ENCODE results near the gene ATRX. TPM values are rescaled to one million over a fixed set of nuclear protein-coding genes. Genes with fewer than 3 reads are reported as not detected.

Gene ATRX
- total and polyA plus RNA-seq, 2 of the 8 experiments (the other 6 are each of a cell fraction or from before 2014, with no cell fraction given): 28.4 to 97.8 TPM

DNA sequence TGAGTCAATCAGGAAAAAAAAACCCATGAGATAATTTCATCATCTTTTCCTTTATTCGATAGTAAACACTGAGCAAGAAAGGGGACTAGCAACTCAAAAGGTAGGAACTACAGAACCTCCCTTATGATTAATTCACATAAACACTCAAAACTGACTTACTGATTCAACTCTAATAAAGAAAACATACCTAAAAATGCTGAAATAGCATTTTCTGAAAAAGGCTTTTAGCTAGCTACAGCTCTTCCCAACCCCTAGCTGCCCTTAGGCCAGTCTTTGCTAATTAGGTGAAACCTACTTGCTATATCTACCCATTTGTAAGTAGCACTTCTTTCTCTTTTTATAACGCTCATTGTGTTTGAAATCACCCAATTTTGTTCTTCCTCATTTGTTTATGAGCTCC is 150.6 kb downstream of the ATRX start:
- H2AFZ ChIP-seq (ENCODE audit: low read length): no peak overlapping the region
- H3K9me3 ChIP-seq (ENCODE audit: insufficient read depth in 2 of 2, low read depth in 1 of 2, low read length in 1 of 2): no peaks in the 10 kb centered on the region
- no peak overlapping the region for H4K5ac ChIP-seq (ENCODE audit: insufficient read length, low read depth, low read length)
- POLR2A ChIA-PET (ENCODE audit: partially characterized antibody): no interaction called here
- no peaks in the 10 kb centered on the region for H3K79me1 ChIP-seq (ENCODE audit: low read depth, low read length)
- H3K79me2 ChIP-seq (ENCODE audit: control insufficient read depth in 1 of 2, insufficient read depth in 2 of 2, low read length in 2 of 2): no peaks in the 10 kb centered on the region
- H2BK120ac ChIP-seq (replicated peaks; ENCODE audit: low read depth, low read length): no peak overlapping the region
- no peak for TF ChIP-seq POLR2A (IDR thresholded peaks at IDR 0.05; ENCODE audit: control extremely low read depth in 1 of 2, low read depth in 2 of 2, low read length in 2 of 2)
- TF ChIP-seq MAFK (IDR thresholded peaks at IDR 0.05; ENCODE audit: low read depth, low read length): peak; percentile 18; the same call in 1 of the 2 replicates
- FAIRE-seq (no peak), DNase-seq (ENCODE audit: low read depth in 1 of 2, low spot score in 2 of 2) (no peak)
- H3K23ac ChIP-seq (ENCODE audit: insufficient read length): no peak overlapping the region
- no peak overlapping the region for H3K14ac ChIP-seq (ENCODE audit: insufficient read length)
- no peak overlapping the region for H2BK15ac ChIP-seq (ENCODE audit: low read length)
- no peak overlapping the region for H4K91ac ChIP-seq (replicated peaks; ENCODE audit: insufficient read length, low read length)
- H4K8ac ChIP-seq (ENCODE audit: extremely low read depth, insufficient read depth, low read length): no peak overlapping the region
- no peak overlapping the region for H2BK12ac ChIP-seq (ENCODE audit: low read depth, low read length)
- H3K27ac ChIP-seq (ENCODE audit: low read depth, low read length): no peak overlapping the region
- H2AK5ac ChIP-seq (ENCODE audit: low read depth, low read length): no peak overlapping the region
- H3K23me2 ChIP-seq (ENCODE audit: low read depth, low read length): no peaks in the 10 kb centered on the region
- H2BK20ac ChIP-seq (ENCODE audit: low read length): no peak overlapping the region
- H3K36me3 ChIP-seq (ENCODE audit: control insufficient read depth in 2 of 4, insufficient read depth in 4 of 4, low read length in 3 of 4): peaks cover 0 to 24% (median 6%) of the 10 kb centered on the region in 4 experiments; a peak in 5 of 8 replicates
- no peak overlapping the region for H3K4me3 ChIP-seq (ENCODE audit: extremely low read depth in 1 of 4, insufficient read depth in 2 of 4, low read depth in 3 of 4, low read length in 4 of 4)
- no peaks in the 10 kb centered on the region for H3K27me3 ChIP-seq (replicated peaks in 1 of 4; ENCODE audit: control insufficient read depth in 3 of 4, extremely low read depth in 1 of 4, insufficient read depth in 3 of 4, low read length in 3 of 4)
- no peak overlapping the region for H3K18ac ChIP-seq (ENCODE audit: extremely low read depth, low read length)
- no peaks in the 10 kb centered on the region for H3K4me1 ChIP-seq (replicated peaks in 1 of 4; ENCODE audit: control insufficient read depth in 3 of 4, insufficient read depth in 4 of 4, low read length in 3 of 4)
- H3K56ac ChIP-seq (replicated peaks; ENCODE audit: insufficient read length, low read depth, low read length): no peak overlapping the region
- H2BK5ac ChIP-seq (ENCODE audit: low read depth, low read length): no peak overlapping the region
- 76% methylated on average over 2 of the region's 2 CpGs; no CpG with 5 or more reads in 1 of the 2 experiments for WGBS, 2 experiments (ENCODE audit: extremely low coverage in 1 of 2, insufficient coverage in 1 of 2, insufficient read length in 1 of 2, insufficient replicate concordance in 2 of 2, low coverage in 1 of 2, low lambda C conversion rate in 2 of 2, missing lambda C conversion rate in 1 of 2)
- no peak overlapping the region for H3K9ac ChIP-seq (replicated peaks in 1 of 4; ENCODE audit: extremely low read depth in 1 of 4, low read depth in 3 of 4, low read length in 3 of 4)
- H4K20me1 ChIP-seq (replicated peaks in 1 of 2; ENCODE audit: control insufficient read depth in 1 of 2, insufficient read depth in 2 of 2, low read length in 2 of 2): no peaks in the 10 kb centered on the region
- H3K4ac ChIP-seq (replicated peaks; ENCODE audit: insufficient read length, low read depth, low read length): no peak overlapping the region
- no peak overlapping the region for H3K4me2 ChIP-seq (ENCODE audit: insufficient read depth in 1 of 2, low read depth in 2 of 2, low read length in 2 of 2)
- CTCF ChIA-PET (ENCODE audit: partially characterized antibody): interaction anchor here (0.8 kb wide), 1 partner anchor 390 kb away, joined by 3 read pairs; no protein-coding TSS in a partner anchor

Data from H1 (cell line).